Measurements from ENCODE around the gene SHD. TPM values are rescaled to one million over a fixed set of nuclear protein-coding genes. Genes with fewer than 3 reads are reported as not detected.
"Not testable (repeated sequence)": the region's sequence is repeated elsewhere in the genome, so short reads cannot be mapped to it uniquely, and the experiment has no call there.

Gene SHD
- total RNA-seq, 1 donor from 2014 or later, result not detected

DNA sequence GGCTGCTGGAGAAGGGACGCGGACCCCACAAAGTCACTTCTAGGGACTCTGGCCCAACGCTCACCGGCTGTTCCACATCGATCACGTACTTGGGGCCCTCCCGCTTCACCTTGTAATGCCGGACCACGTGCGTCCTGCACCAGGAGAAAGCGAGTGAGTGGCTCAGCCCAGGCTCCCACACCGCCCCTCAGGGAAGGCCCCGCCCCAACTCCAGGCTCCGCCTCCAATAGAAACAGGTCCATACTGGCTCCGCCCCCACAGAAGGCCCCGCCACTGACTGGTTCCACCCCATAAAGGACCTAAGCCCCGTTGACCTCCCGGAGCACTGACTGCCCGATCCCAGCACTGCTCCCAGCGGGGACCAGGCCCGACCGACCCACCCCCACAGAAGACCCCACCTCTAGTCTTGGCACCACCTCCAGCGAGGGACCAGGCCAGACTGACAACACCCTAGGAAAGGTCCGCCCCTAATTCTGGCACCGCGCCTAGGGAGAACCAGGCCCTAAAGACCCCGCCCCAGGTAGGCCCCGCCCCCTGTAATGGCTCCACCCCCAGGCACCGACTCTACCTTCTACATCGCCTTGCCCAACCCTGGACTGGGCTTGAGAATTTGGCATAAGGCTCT is 48.3 kb downstream of the SHD start:
- peak; percentile 85 for DNase-seq (ENCODE audit: low spot score)

DNA sequence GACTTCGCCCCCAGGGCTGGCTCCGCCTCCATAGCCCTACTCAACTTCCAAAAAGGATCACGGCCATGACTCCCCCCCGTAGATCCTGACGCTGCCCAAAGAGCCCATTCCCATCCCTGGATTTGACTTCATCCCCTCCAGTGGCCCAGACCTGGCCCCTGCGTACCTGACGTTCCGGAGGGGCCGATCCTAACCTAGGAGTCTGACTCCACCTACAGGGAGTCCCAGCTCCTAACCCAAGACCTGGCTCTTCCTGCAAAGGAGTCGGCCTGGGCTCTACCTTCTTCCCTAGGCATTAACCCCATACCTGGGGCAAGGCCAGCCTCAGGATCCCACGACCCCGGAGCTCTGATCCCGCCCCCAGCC is 48.8 kb downstream of the SHD start:
- DNase-seq (ENCODE audit: low spot score), result no peak

DNA sequence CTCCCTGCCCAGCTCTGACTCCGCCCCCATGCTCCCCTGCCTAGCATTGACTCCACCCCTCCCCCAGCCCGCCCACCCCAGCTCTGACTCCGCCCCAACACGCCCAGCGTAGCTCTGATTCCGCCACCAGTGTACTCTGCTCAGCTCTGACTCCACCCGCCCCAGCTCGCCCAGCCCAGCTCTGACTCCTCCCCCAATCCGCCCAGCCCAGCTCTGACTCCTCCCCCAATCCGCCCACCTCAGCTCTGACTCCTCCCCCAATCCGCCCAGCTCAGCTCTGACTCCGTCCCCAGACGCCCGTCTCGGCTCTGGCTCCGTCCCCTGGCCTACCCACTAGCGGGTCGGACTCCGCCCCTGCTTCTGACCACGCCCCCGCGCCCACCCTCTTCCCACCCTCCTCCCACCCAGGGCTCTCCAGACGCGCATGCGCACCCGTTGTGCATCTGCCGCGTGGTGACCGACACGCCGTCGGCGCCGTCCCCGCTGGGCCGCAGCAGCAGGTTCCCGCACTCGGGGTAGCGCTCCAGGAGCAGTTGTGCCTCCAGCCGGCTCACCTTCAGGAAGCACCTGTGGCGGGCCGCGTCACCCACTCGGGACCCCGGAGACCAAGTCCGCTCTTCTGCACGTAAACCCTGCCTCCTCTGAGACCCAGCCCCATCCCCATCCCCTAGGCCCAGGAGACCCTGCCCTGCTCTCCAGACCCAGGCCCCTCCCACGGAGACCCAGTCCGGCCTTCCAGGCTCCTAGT is 49.4 kb downstream of the SHD start:
- DNase-seq (ENCODE audit: low spot score), result peak; percentile 98

DNA sequence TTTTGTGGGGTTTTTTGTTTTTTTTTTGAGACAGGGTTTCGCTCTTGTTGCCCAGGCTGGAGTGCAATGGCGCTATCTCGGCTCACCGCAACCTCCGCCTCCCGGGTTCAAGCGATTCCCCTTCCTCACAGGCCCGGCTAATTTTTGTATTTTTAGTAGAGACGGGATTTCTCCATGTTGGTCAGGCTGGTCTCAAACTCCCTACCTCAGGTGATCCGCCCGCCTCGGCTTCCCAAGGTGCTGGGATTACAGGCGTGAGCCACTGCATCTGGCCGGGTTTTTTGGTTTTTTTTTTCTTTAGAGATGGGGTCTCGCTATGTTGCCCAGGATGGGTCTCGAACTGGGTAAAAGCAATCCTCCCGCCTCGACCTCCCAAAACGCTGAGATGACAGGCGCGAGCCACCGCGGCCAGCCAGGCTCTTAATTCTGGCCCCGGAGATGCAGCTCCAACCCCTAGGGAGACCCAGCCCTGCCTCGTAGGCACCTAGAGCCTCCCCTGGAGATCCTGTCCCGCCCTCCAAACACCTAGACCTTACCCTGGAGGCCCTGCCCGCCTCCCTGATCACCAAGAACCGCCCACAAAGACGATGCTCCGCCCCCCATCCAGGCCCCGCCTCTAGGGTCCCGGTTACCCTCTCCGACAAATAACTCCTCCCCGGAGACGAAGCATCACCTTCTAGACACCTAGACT is 50.1 kb downstream of the SHD start:
- not testable (repeated sequence) for DNase-seq (ENCODE audit: low spot score)

DNA sequence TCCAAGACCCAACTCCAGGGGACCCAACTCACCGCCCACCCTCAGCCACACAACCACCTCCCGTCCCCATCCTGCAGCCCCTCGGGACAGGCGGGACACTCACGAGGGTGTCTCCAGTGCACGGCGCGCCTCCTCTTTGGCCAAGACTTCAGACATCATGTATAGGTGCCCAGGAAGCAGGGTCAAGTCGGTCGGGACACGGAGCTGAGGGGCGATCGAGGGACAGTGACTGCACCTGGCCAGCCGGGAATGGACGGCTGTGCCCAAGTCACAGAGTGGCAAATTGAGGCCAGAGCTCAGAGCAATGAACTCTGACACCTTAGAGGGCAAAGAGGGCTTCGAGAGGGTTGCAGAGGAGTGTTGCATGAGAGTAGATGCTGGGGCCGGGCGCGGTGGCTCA is 50.8 kb downstream of the SHD start:
- no peak for DNase-seq (ENCODE audit: low spot score)

DNA sequence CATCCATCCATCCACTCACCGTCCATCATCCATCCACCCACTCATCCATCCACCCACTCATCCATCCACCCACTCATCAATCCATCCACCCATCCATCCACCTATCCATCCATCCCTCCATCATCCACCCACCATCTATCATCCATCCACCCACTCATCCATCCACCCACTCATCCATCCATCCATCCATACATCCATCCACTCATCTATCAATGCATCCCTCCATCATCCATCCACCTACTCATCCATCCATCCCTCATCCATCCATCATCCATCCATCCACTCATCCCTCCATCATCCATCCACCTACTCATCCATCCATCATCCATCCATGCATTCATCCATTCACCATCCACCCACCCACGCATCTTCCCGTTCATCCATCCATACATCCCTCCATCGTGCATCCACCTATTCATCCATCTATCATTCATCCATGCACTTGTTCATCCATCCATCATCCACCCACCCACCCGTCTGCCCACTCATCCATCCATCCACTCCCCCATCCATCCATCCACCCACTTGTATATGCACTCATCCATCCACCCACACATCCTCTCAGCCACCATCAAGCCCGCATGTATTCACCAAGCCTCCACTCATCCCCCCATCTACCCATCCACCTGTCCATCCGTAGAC is 56.0 kb downstream of the SHD start:
- DNase-seq (ENCODE audit: low spot score), result no peak

DNA sequence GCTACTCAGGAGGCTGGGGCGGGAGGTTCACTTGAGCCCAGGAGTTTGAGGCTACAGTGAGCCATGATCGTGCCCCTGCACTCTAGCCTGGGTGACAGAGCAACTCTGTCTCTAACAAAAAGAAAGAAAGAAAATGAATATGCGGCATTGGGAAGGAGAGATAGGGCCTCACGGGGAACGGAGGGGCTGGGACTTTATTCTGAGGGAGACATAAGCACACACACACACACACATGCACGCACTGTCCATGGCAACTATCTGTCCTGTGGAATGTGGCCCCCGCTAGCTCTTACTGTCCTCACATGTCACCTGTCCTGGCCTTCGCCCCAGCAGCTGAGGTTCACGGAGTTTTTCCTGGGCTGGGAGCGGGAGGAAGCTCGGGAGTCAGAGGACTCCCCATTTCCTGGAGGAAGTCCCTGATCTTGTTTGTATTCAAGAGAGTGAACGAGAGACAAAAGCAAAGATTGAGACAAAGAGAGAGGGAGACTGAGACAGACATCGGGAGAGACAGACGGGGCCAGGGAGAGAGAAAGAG is 58.9 kb downstream of the SHD start:
- DNase-seq (ENCODE audit: low spot score), result no peak

DNA sequence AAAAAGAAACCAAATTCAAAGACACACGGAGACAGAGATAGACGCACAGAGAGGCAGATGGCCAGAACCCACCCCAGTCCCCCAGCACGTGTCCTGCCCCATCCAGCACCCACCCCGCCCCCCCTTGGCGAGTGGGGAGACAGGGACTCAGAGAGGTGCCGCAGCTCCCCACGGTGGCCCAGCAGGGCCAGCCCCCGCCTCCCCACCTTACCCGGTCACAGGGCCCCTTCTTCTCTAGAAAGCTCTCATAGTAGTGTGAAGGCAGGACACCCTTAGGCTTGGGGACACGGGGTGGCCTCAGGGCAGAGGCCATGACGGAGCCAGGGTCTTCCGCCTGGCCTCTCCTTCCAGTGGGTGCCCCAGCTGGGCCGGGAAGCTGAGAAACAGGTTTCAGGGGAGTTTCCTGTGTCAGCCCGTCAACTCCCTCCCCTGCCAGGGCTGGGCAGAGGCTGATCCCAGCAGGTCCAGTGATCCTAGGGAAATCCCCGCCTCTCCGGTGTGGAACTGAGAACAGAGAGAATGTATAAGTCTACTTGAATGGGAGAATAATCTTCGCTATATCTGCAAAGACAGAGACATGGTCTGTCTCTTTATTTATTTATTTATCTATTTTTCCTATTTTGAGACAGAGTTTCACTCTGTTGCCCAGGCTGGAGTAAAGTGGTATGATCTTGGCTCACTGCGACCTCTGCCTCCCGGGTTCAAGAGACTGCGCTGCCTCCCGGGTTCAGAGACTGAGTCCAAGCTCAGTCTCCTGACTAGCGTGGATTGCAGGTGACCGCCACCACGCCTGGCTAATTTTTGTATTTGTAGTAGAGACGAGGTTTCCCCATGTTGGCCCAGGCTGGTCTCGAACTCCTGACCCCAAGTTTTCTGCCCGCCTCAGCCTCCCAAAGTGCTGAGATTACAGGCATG is 59.6 kb downstream of the SHD start, which contains the start of gene STAP2:
Gene STAP2, minus strand, starts transcription at position 387 of the 915 bp plus-strand sequence. Its CDS starts 74 bp downstream, at position 313.
- peak; percentile 78 for DNase-seq (ENCODE audit: low spot score)

Other genes starting within 250 kb of the SHD start
- 63.8 TPM for gene ZBTB7A, start 212.4 kb upstream of the SHD start, total RNA-seq
- 103 TPM for gene MAP2K2, start 155.1 kb upstream of the SHD start, total RNA-seq
- gene CREB3L3, start 125.6 kb upstream of the SHD start, total RNA-seq, result not detected
- 23.9 TPM for gene SIRT6, start 96.7 kb upstream of the SHD start, total RNA-seq
- gene ANKRD24, start 96.6 kb upstream of the SHD start, total RNA-seq, result 2.7 TPM
- 1.5 TPM for gene EBI3, start 49.7 kb upstream of the SHD start, total RNA-seq
- gene YJU2, start 32.2 kb upstream of the SHD start, total RNA-seq, result 22.2 TPM
- gene TMIGD2, start 23.1 kb downstream of the SHD start, total RNA-seq, result 1.2 TPM
- gene FSD1, start 25.3 kb downstream of the SHD start, total RNA-seq, result not detected
- gene STAP2, start 59.6 kb downstream of the SHD start, total RNA-seq, result 66.8 TPM
- 30.6 TPM for gene MPND, start 64.3 kb downstream of the SHD start, total RNA-seq
- 78.5 TPM for gene SH3GL1, start 121.3 kb downstream of the SHD start, total RNA-seq
- 23.0 TPM for gene CHAF1A, start 123.4 kb downstream of the SHD start, total RNA-seq
- 107 TPM for gene UBXN6, start 178.5 kb downstream of the SHD start, total RNA-seq
- 45.9 TPM for gene HDGFL2, start 193.0 kb downstream of the SHD start, total RNA-seq
- 27.1 TPM for gene PLIN4, start 239.2 kb downstream of the SHD start, total RNA-seq

Data from ureter (tissue), 1 donor.